Measurements from ENCODE around the gene PAK5. TPM values are rescaled to one million over a fixed set of nuclear protein-coding genes. Genes with fewer than 3 reads are reported as not detected.

Gene PAK5
- polyA plus RNA-seq, 1 donor (not counting 4 experiments of a cell fraction or from before 2014, with no cell fraction given), result not detected

- TF ChIP-seq, protein P1, sequence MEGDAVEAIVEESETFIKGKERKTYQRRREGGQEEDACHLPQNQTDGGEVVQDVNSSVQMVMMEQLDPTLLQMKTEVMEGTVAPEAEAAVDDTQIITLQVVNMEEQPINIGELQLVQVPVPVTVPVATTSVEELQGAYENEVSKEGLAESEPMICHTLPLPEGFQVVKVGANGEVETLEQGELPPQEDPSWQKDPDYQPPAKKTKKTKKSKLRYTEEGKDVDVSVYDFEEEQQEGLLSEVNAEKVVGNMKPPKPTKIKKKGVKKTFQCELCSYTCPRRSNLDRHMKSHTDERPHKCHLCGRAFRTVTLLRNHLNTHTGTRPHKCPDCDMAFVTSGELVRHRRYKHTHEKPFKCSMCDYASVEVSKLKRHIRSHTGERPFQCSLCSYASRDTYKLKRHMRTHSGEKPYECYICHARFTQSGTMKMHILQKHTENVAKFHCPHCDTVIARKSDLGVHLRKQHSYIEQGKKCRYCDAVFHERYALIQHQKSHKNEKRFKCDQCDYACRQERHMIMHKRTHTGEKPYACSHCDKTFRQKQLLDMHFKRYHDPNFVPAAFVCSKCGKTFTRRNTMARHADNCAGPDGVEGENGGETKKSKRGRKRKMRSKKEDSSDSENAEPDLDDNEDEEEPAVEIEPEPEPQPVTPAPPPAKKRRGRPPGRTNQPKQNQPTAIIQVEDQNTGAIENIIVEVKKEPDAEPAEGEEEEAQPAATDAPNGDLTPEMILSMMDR (optimal IDR thresholded peaks at IDR 0.05 in 1 of 3, IDR thresholded peaks at IDR 0.05 in 1 of 3, conservative IDR thresholded peaks at IDR 0.05 in 1 of 3; ENCODE audit: extremely low read depth in 1 of 3, insufficient read depth in 2 of 3, low read length in 3 of 3), result no peak
- TF ChIP-seq EZH2 (IDR thresholded peaks at IDR 0.05; ENCODE audit: low read length), result no peak
Observed at GRCh38 chr20:9581509-9581908, 257.4 kb downstream of the PAK5 start.

GRCh38 chr20:9578594-9578993 is 260.3 kb downstream of the PAK5 start:
- Histone ChIP-seq H3K27me3 (ENCODE audit: control insufficient read depth, extremely low read depth, insufficient read depth, low read length) (no peaks in the 10 kb centered on the region), H3K9ac (ENCODE audit: control insufficient read depth, extremely low read depth, insufficient read depth, low read length) (no peak overlapping the region), H3K4me3 (ENCODE audit: control insufficient read depth in 2 of 3, extremely low read depth in 1 of 3, insufficient read depth in 2 of 3, low read depth in 1 of 3, low read length in 3 of 3) (no peak overlapping the region), H3K9me1 (ENCODE audit: control insufficient read depth, extremely low read depth, insufficient read depth, low read length) (no peaks in the 10 kb centered on the region), H3K4me2 (ENCODE audit: control insufficient read depth, extremely low read depth, insufficient read depth, low read depth, low read length) (no peak overlapping the region), H3K9me3 (ENCODE audit: control insufficient read depth, low read depth, low read length) (no peaks in the 10 kb centered on the region), H3K27ac (ENCODE audit: control insufficient read depth, insufficient read depth, low read length) (no peak overlapping the region), H3K36me3 (ENCODE audit: control insufficient read depth in 2 of 2, extremely low read depth in 1 of 2, insufficient read depth in 2 of 2, low read length in 2 of 2) (no peaks in the 10 kb centered on the region), H4K20me1 (ENCODE audit: control insufficient read depth, extremely low read depth, insufficient read depth, low read length) (no peaks in the 10 kb centered on the region), H3K4me1 (ENCODE audit: control insufficient read depth, extremely low read depth, insufficient read depth, low read length) (no peaks in the 10 kb centered on the region), H3K79me2 (ENCODE audit: control insufficient read depth, insufficient read depth, low read length) (no peaks in the 10 kb centered on the region), H2AFZ (ENCODE audit: control insufficient read depth, low read length) (no peak overlapping the region)
- no peak for FAIRE-seq
- dilution Hi-C loops (cut with MboI; ENCODE audit: extremely low pct_ligation_motif_present, low sequenced_read_pairs), result no loop called here
- DNase-seq (ENCODE audit: low read depth, low spot score), result no peak
- no peak for TF ChIP-seq EZH2 (IDR thresholded peaks at IDR 0.05; ENCODE audit: low read length)
- TF ChIP-seq, protein P1 (optimal IDR thresholded peaks at IDR 0.05 in 1 of 3, IDR thresholded peaks at IDR 0.05 in 1 of 3, conservative IDR thresholded peaks at IDR 0.05 in 1 of 3; ENCODE audit: extremely low read depth in 1 of 3, insufficient read depth in 2 of 3, low read length in 3 of 3), result no peak

More at GRCh38 chr20:9581509-9581908, 257.4 kb downstream of the PAK5 start:
- no peaks in the 10 kb centered on the region for H3K27me3 ChIP-seq (ENCODE audit: control insufficient read depth, extremely low read depth, insufficient read depth, low read length)
- H3K27ac ChIP-seq (ENCODE audit: control insufficient read depth, insufficient read depth, low read length), result no peak overlapping the region
- dilution Hi-C loops (cut with MboI; ENCODE audit: extremely low pct_ligation_motif_present, low sequenced_read_pairs), result no loop called here
- H3K9me1 ChIP-seq (ENCODE audit: control insufficient read depth, extremely low read depth, insufficient read depth, low read length), result no peaks in the 10 kb centered on the region
- H3K4me2 ChIP-seq (ENCODE audit: control insufficient read depth, extremely low read depth, insufficient read depth, low read depth, low read length), result no peak overlapping the region
- no peak overlapping the region for H3K4me3 ChIP-seq (ENCODE audit: control insufficient read depth in 2 of 3, extremely low read depth in 1 of 3, insufficient read depth in 2 of 3, low read depth in 1 of 3, low read length in 3 of 3)
- H4K20me1 ChIP-seq (ENCODE audit: control insufficient read depth, extremely low read depth, insufficient read depth, low read length), result no peaks in the 10 kb centered on the region
- H2AFZ ChIP-seq (ENCODE audit: control insufficient read depth, low read length), result no peak overlapping the region
- FAIRE-seq (no peak), DNase-seq (ENCODE audit: low read depth, low spot score) (no peak)
- H3K9me3 ChIP-seq (ENCODE audit: control insufficient read depth, low read depth, low read length), result no peaks in the 10 kb centered on the region
- H3K9ac ChIP-seq (ENCODE audit: control insufficient read depth, extremely low read depth, insufficient read depth, low read length), result no peak overlapping the region
- no peaks in the 10 kb centered on the region for H3K4me1 ChIP-seq (ENCODE audit: control insufficient read depth, extremely low read depth, insufficient read depth, low read length)
- H3K79me2 ChIP-seq (ENCODE audit: control insufficient read depth, insufficient read depth, low read length), result no peaks in the 10 kb centered on the region
- H3K36me3 ChIP-seq (ENCODE audit: control insufficient read depth in 2 of 2, extremely low read depth in 1 of 2, insufficient read depth in 2 of 2, low read length in 2 of 2), result no peaks in the 10 kb centered on the region
